HepG2 (cell line): Measurements from ENCODE around the gene EP300. TPM values are rescaled to one million over a fixed set of nuclear protein-coding genes. Genes with fewer than 3 reads are reported as not detected.

Experiments
- ATAC-seq: fragments of 200-7000 bp; cut with Tn5 transposase; 3 replicates; pipeline ENCODE4 v1.9.1; 2020; ENCODE audit warnings: mild to moderate bottlenecking, moderate library complexity
- BruUV-seq: library from RNA; stranded (reverse); fragments of 400-500 nt; replicated peaks from 2 replicates; lab custom pipeline; 2021; lab: Mats Ljungman, UMichigan
- CTCF ChIA-PET: fragments of 300-600 bp; formaldehyde crosslinking; extraction: SDS; loops from one replicate; lab custom pipeline; 2021; ENCODE audit warnings: low total read pairs, inconsistent platforms, low intra/inter-chr PET ratio; lab: Yijun Ruan, JAX
- POLR2A ChIA-PET: fragments of 350-600 bp; sonication (Branson Sonifier 250); formaldehyde crosslinking; loops from one replicate; lab custom pipeline; 2020; ENCODE audit warnings: antibody characterized with exemption, inconsistent platforms; lab: Yijun Ruan, JAX
- DNase-seq: peaks from one replicate; pipeline ENCODE4 v3.0.0-alpha.2; 2015; ENCODE audit warnings: low spot score
- FAIRE-seq: peaks from 3 replicates; lab custom pipeline; 2011; peaks lifted over from hg19 to GRCh38; lab: Jason Lieb, UNC
- H2AFZ ChIP-seq: one replicate; pipeline ENCODE4 v1.6.1; 2011; ENCODE audit warnings: low read length, inconsistent platforms
- H3K27ac ChIP-seq: fragments of 300-600 bp; 3 replicates; pipeline ENCODE4 v1.8.0; 2011; ENCODE audit warnings: mixed run types, mild to moderate bottlenecking, mixed read lengths, low read length, inconsistent platforms; ENCODE audit not compliant: insufficient read depth; ENCODE audit errors: extremely low read length
- H3K27me3 ChIP-seq, 2 experiments: fragments of 200-600 bp in 1 of 2; 2 replicates in 1 of 2; 3 replicates in 1 of 2; pipeline versions ENCODE4 v1.6.0 to v1.8.0; 2011; ENCODE audit warnings: low read length in 2 of 2, mild to moderate bottlenecking in 2 of 2, moderate library complexity in 2 of 2, inconsistent platforms in 1 of 2; ENCODE audit not compliant: insufficient read depth in 2 of 2, control insufficient read depth in 1 of 2
- H3K36me3 ChIP-seq, 2 experiments: fragments of 200-600 bp in 1 of 2; replicated peaks in 1 of 2; 2 replicates in 1 of 2; 3 replicates in 1 of 2; pipeline versions ENCODE4 v1.5.1 to v1.8.0; 2011; ENCODE audit warnings: low read length in 2 of 2, inconsistent platforms in 1 of 2; ENCODE audit not compliant: insufficient read depth in 2 of 2, control insufficient read depth in 1 of 2
- H3K4me1 ChIP-seq: 2 replicates; pipeline ENCODE4 v1.5.1; 2012; ENCODE audit warnings: low read length, inconsistent platforms; ENCODE audit not compliant: insufficient read depth
- H3K4me2 ChIP-seq: 2 replicates; pipeline ENCODE4 v1.6.0; 2011; ENCODE audit warnings: low read depth, low read length, inconsistent platforms
- H3K4me3 ChIP-seq, 3 experiments: fragments of 200-600 bp in 1 of 3; sonication (generic), shearing (Covaris generic) in 1 of 3; replicated peaks in 1 of 3; 2 replicates each; pipeline ENCODE4 v1.5.1; 2011 to 2016; ENCODE audit warnings: low read length in 3 of 3, inconsistent platforms in 2 of 3, low read depth in 2 of 3, mild to moderate bottlenecking in 2 of 3, control low read depth in 1 of 3, mixed read lengths in 1 of 3; ENCODE audit not compliant: insufficient read depth in 1 of 3
- H3K79me2 ChIP-seq: one replicate; pipeline ENCODE4 v1.6.1; 2011; ENCODE audit warnings: low read length, inconsistent platforms; ENCODE audit not compliant: insufficient read depth
- H3K9ac ChIP-seq: 2 replicates; pipeline ENCODE4 v1.6.0; 2011; ENCODE audit warnings: mild to moderate bottlenecking, low read depth, low read length, inconsistent platforms; ENCODE audit not compliant: insufficient read depth
- H3K9me3 ChIP-seq: 2 replicates; pipeline ENCODE4 v1.5.1; 2012; ENCODE audit warnings: mild to moderate bottlenecking, low read length
- H4K20me1 ChIP-seq: 2 replicates; pipeline ENCODE4 v1.6.0; 2011; ENCODE audit warnings: inconsistent platforms, mild to moderate bottlenecking, low read length, moderate library complexity; ENCODE audit not compliant: insufficient read depth
- CHCHD3 ChIP-seq: sonication (generic); formaldehyde crosslinking; IDR thresholded peaks from 2 replicates; pipeline ENCODE4 v1.8.0; 2022; ENCODE audit warnings: mild to moderate bottlenecking, missing genetic modification reagents, moderate library complexity
- HNF4A ChIP-seq: sonication (generic); formaldehyde crosslinking; IDR thresholded peaks from 2 replicates; pipeline ENCODE4 v1.4.0; 2020; ENCODE audit warnings: missing genetic modification reagents
- MAFG ChIP-seq: sonication (generic); formaldehyde crosslinking; IDR thresholded peaks from 2 replicates; pipeline ENCODE4 v1.5.1; 2020; ENCODE audit warnings: mild to moderate bottlenecking, missing genetic modification reagents
- MAZ ChIP-seq, 2 experiments: sonication (generic) in 1 of 2; formaldehyde crosslinking in 1 of 2; IDR thresholded peaks; 2 replicates each; pipeline versions ENCODE4 v1.5.0 to v1.6.1; 2012 to 2020; ENCODE audit warnings: low read depth in 2 of 2, mild to moderate bottlenecking in 2 of 2, borderline replicate concordance in 1 of 2, improper control_type of control experiment in 1 of 2, low read length in 1 of 2, missing genetic modification reagents in 1 of 2, moderate library complexity in 1 of 2
- ZNF644 ChIP-seq: IDR thresholded peaks from 2 replicates; pipeline ENCODE4 v1.6.1; 2016; ENCODE audit warnings: low read depth
- ZNF891 ChIP-seq: sonication (generic); formaldehyde crosslinking; IDR thresholded peaks from 2 replicates; pipeline ENCODE4 v1.5.0; 2020; ENCODE audit warnings: mild to moderate bottlenecking, missing genetic modification reagents
- ZSCAN30 ChIP-seq: sonication (generic); formaldehyde crosslinking; IDR thresholded peaks from 2 replicates; pipeline ENCODE4 v1.5.0; 2020; ENCODE audit warnings: mild to moderate bottlenecking, missing genetic modification reagents
- WGBS: methylation state at CpG from one replicate; pipeline ENCODE4 v1.1.6; 2017; ENCODE audit warnings: low lambda C conversion rate; 5-methylcytosine and 5-hydroxymethylcytosine counted together
- in situ Hi-C: cut with HindIII; loops from 2 replicates; pipeline ENCODE4 v1.10.0; 2017; ENCODE audit warnings: low pct_unique_long_range_greater_than_20kb; ENCODE audit not compliant: extremely low pct_ligation_motif_present
- intact Hi-C: fragments of 100-400 bp; cut with micrococcal nuclease; formaldehyde crosslinking; loops from one replicate; pipeline ENCODE4 v1.10.0; 2022; ENCODE audit not compliant: unreplicated experiment
- polyA plus RNA-seq, 8 experiments: library from polyadenylated mRNA; depleted of rRNA in 3 of 8; stranded (reverse) in 7 of 8; unstranded in 1 of 8; fragments of >200 nt; fragmentation: Illumina TruSeq in 4 of 8; extraction: Trizol in 4 of 8; gene quantifications; 2 replicates each; pipeline versions ENCODE4 v1.2.1 to v1.2.3, GENCODE V29; 2011 to 2016; ENCODE audit warnings: low read depth in 4 of 8, missing spikeins in 1 of 8, mixed read lengths in 1 of 8; ENCODE audit not compliant: insufficient read depth in 1 of 8
- total RNA-seq, 5 experiments: library from RNA; depleted of rRNA; stranded (reverse); fragments of >200 nt; fragmentation: Illumina TruSeq; extraction: Trizol; gene quantifications; 2 replicates each; pipeline ENCODE4 v1.2.3, GENCODE V29; 2016; ENCODE audit warnings: low read depth in 1 of 5

Gene EP300
- total and polyA plus RNA-seq, 2 of the 13 experiments (the other 11 are each of a cell fraction or from before 2014, with no cell fraction given), result 13.6 to 14.9 TPM

GRCh38 chr22:41070665-41071331 lies 21.6 kb upstream of the EP300 start (continued):
- TF ChIP-seq HNF4A (CRISPR knock-in tag) (no peak), CHCHD3 (CRISPR knock-in tag) (no peak), ZNF644 (CRISPR knock-in tag) (no peak), ZSCAN30 (no peak), MAZ (IDR thresholded peaks at IDR 0.05; ENCODE audit: borderline replicate concordance, low read depth, low read length) (no peak), MAZ (CRISPR knock-in tag; IDR thresholded peaks at IDR 0.05; ENCODE audit: low read depth) (no peak), ZNF891 (CRISPR knock-in tag) (no peak)

- no TSS peak for BruUV-seq
- Histone ChIP-seq H3K4me2 (no peak overlapping the region), H3K9me3 (no peaks in the 10 kb centered on the region), H3K9ac (no peak overlapping the region), H3K36me3 (no peaks in the 10 kb centered on the region), H2AFZ (no peak overlapping the region), H3K79me2 (no peaks in the 10 kb centered on the region), H3K27me3 (no peaks in the 10 kb centered on the region), H4K20me1 (no peaks in the 10 kb centered on the region), H3K27ac (no peak overlapping the region), H3K4me1 (0 out of 2 replicates have a peak, but pooled peaks cover 5% of the 10 kb centered on the region), H3K4me3 (no peak overlapping the region)
- FAIRE-seq (no peak), DNase-seq (no peak), ATAC-seq (no peak)
- intact Hi-C loops (no loop called here), in situ Hi-C loops (no loop called here)
- no peak for TF ChIP-seq MAFG (CRISPR knock-in tag)
- WGBS, result 73% methylated on average over 6 of the region's 11 CpGs
- CTCF ChIA-PET, result no interaction called here
- POLR2A ChIA-PET, result no interaction called here
Measured at GRCh38 chr22:41074061-41074460, 18.3 kb upstream of the EP300 start.
